GM12874 (cell line): Measurements from ENCODE around the gene NXPE3.

Experiments
- TF ChIP-seq, protein P1 (sequence below): IDR thresholded peaks from 2 replicates; pipeline ENCODE4 v1.5.1; 2011; ENCODE audit warnings: low read depth, mild to moderate bottlenecking, control low read depth, low read length, moderate library complexity; ENCODE audit not compliant: insufficient read depth

Gene NXPE3

DNA sequence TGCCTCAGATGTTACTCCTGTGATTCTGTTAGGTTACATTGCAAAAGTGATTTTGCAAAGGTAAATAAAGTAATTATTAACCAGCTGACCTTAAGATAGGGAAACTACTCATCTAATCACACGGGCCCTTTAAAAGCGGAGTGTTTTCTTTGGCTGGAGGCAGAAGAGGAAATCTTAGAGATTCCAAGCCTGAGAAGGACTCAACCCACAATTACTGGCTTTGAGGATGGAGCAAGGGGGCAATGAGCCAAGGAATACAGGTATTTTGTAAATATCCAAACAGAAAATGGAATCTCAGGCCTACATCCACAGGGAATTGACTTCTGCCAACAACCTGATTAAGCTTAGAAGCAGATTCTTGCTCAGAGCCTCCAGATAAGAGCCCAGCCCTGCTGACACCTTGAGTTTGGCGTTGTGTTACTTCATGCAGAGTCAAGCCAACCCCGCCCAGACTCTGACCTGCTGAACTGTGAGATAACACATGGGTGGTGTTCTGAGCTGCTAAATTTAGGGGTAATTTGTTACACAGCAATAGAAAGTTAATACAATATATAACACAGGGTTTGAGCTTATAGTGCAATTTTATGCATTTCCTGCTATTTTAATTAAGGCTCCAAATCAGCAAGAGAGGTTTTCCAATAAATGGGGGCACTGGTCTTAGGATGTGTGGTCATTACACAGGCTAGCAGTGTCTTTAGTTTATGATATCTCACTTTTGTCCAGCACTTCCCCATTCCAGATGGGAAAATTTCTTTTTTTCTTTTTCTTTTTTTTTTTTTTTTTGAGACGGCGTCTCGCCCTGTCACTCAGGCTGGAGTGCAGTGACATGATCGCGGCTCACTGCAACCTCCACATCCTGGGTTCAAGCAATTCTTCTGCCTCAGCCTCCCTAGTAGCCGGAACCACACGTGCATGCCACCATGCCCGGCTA is 89.8 kb downstream of the NXPE3 start:
- TF ChIP-seq, protein P1, sequence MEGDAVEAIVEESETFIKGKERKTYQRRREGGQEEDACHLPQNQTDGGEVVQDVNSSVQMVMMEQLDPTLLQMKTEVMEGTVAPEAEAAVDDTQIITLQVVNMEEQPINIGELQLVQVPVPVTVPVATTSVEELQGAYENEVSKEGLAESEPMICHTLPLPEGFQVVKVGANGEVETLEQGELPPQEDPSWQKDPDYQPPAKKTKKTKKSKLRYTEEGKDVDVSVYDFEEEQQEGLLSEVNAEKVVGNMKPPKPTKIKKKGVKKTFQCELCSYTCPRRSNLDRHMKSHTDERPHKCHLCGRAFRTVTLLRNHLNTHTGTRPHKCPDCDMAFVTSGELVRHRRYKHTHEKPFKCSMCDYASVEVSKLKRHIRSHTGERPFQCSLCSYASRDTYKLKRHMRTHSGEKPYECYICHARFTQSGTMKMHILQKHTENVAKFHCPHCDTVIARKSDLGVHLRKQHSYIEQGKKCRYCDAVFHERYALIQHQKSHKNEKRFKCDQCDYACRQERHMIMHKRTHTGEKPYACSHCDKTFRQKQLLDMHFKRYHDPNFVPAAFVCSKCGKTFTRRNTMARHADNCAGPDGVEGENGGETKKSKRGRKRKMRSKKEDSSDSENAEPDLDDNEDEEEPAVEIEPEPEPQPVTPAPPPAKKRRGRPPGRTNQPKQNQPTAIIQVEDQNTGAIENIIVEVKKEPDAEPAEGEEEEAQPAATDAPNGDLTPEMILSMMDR: no peak

DNA sequence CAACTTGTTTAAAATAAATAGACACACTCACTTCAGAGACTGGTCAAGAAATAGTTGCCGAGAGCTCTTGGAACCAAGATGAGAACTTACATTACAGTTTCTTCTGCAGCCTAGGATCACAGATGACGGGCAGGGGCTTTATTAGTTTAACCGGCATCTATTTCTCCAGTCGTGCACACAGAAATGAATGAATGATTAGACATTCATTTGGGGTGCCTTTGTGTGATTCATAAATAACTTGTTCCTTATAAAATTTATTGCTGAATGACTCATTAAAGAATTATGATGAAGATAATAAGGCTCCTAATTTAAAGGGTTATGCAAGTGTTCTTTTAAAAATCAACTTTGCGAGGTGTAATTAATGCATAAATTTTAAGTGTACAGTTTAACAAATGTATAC is 91.1 kb downstream of the NXPE3 start:
- TF ChIP-seq, protein P1: no peak

DNA sequence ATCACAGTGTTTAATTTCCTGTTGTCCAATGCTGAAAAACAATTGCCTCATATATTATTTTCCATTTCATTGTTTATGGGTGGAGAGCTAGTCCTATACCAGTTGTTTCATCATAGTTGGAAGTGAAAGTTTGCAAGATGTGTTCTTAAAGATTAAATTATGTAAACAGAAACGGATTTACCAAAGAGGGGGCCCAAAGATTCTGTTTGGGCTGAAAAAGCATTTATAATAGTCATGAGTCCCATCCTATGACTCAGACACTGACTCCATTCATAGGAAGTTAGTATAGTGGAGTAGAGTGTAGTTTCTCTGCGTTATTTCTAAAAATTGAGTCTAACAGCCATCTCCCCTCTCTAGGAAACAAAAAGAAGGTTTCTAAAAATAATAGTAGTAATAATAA is 94.6 kb downstream of the NXPE3 start:
- TF ChIP-seq, protein P1: no peak

DNA sequence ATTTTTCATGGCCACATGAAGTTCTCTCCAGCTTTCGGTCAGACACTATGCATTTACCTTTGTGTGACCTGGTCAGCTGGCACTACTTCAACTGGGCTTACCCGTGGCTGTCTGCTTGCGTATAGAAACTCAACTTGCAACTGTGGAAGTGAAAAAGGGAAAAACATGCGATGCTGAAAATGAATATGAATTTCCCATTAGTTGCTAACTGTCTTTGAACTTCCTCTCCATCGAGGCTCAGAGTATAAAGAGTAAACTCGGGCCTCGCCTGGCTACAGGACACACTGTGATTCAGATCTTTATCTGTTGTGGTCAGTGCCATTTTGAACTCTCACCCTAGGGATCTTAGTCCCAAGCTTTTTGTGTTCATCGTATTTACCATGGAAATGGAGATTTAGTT is 97.1 kb downstream of the NXPE3 start:
- TF ChIP-seq, protein P1: no peak
